ENCODE data around the gene BRIX1.

The BRIX1 gene

DNA sequence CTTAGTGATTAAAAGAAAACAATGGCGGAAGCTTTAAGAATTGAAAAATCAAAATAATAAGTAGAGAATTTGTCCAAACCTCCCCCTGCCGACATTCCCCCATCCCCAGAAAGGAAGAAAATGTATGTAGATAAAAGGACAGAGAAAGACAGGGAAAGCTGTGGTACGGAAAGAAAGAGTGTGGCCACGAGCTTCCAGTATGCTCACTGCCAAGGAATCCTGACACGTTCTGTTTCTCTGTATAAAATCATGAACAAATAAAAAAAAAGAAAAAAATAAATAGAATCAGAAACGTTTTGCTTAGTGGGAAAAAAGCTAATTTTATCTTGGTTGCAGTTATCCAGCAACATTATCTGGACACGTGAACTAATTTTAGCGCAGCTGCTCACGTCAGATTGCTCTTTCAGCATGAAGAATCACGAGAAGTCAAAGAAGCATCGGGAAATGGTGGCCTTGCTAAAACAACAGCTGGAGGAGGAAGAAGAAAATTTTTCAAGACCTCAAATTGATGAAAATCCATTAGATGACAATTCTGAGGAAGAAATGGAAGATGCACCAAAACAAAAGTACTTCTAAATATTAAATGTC, 29.0 kb downstream of the BRIX1 start:
- TF ChIP-seq, protein P1, sequence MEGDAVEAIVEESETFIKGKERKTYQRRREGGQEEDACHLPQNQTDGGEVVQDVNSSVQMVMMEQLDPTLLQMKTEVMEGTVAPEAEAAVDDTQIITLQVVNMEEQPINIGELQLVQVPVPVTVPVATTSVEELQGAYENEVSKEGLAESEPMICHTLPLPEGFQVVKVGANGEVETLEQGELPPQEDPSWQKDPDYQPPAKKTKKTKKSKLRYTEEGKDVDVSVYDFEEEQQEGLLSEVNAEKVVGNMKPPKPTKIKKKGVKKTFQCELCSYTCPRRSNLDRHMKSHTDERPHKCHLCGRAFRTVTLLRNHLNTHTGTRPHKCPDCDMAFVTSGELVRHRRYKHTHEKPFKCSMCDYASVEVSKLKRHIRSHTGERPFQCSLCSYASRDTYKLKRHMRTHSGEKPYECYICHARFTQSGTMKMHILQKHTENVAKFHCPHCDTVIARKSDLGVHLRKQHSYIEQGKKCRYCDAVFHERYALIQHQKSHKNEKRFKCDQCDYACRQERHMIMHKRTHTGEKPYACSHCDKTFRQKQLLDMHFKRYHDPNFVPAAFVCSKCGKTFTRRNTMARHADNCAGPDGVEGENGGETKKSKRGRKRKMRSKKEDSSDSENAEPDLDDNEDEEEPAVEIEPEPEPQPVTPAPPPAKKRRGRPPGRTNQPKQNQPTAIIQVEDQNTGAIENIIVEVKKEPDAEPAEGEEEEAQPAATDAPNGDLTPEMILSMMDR (conservative IDR thresholded peaks at IDR 0.05; ENCODE audit: control insufficient read depth, insufficient read depth, low read depth, low read length): no peak
- no peak overlapping the region for H3K4me3 ChIP-seq (ENCODE audit: control insufficient read depth, low read depth, low read length)
- no peak for DNase-seq (ENCODE audit: low read depth)

DNA sequence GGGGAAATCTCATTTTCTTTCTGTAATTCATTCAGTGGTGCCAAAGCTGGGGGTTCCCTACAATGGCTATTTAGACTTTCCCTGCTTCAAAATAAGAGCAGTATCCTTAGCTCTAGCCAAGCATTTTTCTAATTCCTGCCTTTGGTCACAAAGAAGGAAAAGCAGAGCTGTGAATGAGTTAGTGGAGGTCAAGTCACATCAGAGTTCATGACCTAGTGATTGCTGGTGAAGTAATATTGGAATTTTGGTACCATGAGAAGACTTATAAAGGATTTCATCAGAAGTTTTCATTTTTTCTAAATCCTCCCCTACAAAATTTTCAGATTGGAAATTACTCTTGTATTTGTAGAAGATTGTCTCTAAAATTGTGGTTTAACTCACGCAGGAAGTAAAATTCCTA, 41.8 kb downstream of the BRIX1 start:
- TF ChIP-seq, protein P1 (conservative IDR thresholded peaks at IDR 0.05; ENCODE audit: control insufficient read depth, insufficient read depth, low read depth, low read length): no peak
- no peak overlapping the region for H3K4me3 ChIP-seq (ENCODE audit: control insufficient read depth, low read depth, low read length)
- peak; percentile 18 for DNase-seq (ENCODE audit: low read depth)

GRCh38 chr5:34957857-34958690, 42.6 kb downstream of the BRIX1 start:
- DNase-seq (ENCODE audit: low read depth): peak; percentile 51
- TF ChIP-seq, protein P1 (conservative IDR thresholded peaks at IDR 0.05; ENCODE audit: control insufficient read depth, insufficient read depth, low read depth, low read length): peak; percentile 79
- H3K4me3 ChIP-seq (ENCODE audit: control insufficient read depth, low read depth, low read length): no peak overlapping the region

DNA sequence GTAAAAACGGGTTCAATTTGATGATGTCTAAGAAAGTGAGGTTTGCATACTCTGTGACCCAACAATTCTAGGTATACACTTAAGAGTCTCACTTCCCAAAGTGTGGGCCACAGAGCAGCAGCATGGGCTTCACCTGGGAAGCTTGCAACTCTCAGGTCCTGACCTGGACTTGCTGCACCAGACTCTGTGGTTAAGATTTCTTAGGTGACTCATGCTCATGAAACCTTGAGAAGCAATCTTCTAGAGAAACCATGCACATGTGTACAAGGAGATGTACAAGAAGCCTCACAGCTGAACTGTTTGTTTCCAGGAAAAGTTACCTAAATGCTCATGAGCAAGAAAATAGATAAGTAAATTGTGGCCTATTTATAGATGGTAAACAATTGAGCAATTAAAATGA, 43.8 kb downstream of the BRIX1 start:
- peak; percentile 73 for DNase-seq (ENCODE audit: low read depth)
- no peak overlapping the region for H3K4me3 ChIP-seq (ENCODE audit: control insufficient read depth, low read depth, low read length)
- TF ChIP-seq, protein P1 (conservative IDR thresholded peaks at IDR 0.05; ENCODE audit: control insufficient read depth, insufficient read depth, low read depth, low read length): no peak

DNA sequence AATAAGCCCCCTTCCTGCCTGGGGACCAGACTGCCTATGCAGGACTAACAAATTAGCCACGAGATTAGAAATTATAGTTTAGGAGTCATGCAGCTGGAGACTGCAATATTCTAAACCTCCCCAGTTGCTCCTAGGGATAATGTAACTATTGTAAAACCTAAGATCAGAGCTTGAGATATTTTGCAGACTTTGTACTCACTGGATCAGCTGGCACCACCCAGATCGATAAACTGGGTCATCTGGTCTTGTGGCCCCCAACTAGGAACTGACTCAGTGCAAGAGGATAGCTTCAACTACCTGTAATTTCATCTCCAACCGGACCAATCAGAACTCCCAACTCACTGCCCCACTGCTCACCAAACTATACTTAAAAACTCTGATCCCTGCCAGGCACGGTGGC, 52.0 kb downstream of the BRIX1 start:
- DNase-seq (ENCODE audit: low read depth): no peak
- no peak overlapping the region for H3K4me3 ChIP-seq (ENCODE audit: control insufficient read depth, low read depth, low read length)
- TF ChIP-seq, protein P1 (conservative IDR thresholded peaks at IDR 0.05; ENCODE audit: control insufficient read depth, insufficient read depth, low read depth, low read length): no peak

GRCh38 chr5:34968258-34968657, 52.7 kb downstream of the BRIX1 start:
- TF ChIP-seq, protein P1 (conservative IDR thresholded peaks at IDR 0.05; ENCODE audit: control insufficient read depth, insufficient read depth, low read depth, low read length): no peak
- DNase-seq (ENCODE audit: low read depth): no peak
- no peak overlapping the region for H3K4me3 ChIP-seq (ENCODE audit: control insufficient read depth, low read depth, low read length)
